Activated CD4-positive, CD25-positive, alpha-beta regulatory T cell treated with anti-CD3 and anti-CD28 coated beads, Interleukin-2, amount 50 U/mL, for 24 hours (primary cell): ENCODE measurements around the gene ANKAR.
"Not testable (repeated sequence)": the region's sequence is repeated elsewhere in the genome, so short reads cannot be mapped to it uniquely, and the experiment has no call there.

Experiments
- ATAC-seq, 2 donors: fragments of 150-1000 bp; cut with Tn5 transposase; one replicate each; pipeline ENCODE4 v1.10.0; 2021; ENCODE audit warnings: mild to moderate bottlenecking in 1 of 2, moderate library complexity in 1 of 2

Gene ANKAR, protein sequence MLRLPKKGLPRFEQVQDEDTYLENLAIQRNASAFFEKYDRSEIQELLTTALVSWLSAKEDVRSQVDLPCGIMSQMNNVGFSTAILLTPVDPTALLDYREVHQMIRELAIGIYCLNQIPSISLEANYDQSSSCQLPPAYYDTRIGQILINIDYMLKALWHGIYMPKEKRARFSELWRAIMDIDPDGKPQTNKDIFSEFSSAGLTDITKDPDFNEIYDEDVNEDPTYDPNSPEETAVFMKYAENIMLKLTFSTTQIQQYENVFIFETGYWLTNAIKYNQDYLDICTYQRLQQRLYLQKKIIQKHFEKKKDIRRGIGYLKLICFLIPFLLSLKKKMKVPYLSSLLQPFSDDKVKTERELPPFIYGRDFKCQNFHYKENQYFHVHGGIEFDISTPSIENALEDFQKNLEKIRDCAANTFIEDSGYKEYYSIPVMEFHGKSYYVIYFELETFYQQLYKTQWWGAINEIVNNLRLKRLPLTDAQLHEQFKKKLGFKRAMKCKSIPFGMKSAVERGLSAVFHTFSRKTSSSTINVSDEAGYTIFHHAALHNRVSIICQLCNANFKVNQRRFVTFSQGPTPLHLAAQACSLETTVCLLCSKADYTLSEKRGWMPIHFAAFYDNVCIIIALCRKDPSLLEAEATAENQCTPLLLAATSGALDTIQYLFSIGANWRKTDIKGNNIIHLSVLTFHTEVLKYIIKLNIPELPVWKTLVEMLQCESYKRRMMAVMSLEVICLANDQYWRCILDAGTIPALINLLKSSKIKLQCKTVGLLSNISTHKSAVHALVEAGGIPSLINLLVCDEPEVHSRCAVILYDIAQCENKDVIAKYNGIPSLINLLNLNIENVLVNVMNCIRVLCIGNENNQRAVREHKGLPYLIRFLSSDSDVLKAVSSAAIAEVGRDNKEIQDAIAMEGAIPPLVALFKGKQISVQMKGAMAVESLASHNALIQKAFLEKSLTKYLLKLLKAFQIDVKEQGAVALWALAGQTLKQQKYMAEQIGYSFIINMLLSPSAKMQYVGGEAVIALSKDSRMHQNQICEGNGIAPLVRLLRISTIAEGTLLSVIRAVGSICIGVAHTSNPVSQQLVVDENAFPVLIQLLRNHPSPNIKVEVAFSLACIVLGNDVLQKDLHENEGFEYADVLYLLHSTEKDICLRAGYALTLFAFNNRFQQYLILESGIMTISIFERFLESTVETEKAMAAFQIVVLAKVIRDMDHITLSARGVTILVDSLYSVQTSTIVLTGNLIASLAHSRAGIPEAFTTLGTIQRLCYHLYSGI (N-terminal part only)

DNA sequence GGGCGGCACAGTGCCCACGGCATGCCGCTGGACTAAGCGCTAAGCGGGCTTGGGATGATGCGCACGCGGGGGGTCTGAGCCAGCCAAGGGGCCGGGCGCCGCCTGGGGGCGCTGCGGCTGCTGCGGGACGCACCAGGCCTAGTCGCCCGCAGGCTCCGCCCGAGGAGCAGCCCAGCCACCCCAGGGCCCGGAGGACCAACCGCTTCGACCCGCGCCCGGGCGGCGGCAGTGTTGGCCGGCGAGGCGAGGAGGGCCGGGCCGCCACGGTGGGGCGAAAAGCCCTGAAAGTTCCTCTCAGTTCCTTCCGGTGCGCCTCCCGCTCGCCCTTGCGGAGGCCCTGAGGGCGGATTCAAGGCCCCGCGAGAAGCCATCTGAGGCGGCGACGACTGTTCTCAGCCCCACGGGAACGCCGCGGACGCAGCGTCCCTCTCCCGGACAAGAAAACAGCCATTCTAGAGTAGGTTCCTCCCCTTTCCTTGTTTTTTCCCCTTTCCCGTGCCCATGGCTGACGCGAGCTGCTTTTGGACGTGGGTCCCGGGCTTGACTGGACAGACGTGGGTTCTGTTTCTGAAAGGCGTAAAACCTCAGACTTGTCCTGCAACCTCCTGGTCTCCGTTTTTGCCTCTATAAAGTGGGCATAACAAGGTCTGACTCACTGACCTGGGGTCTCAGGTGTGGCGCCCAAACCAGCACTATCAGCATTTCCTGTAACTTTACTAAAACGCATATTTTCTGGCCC, at the start of gene ANKAR:
TSS of gene ANKAR (plus strand) at position 297 of the 739 bp plus-strand sequence. CDS start 1,821 bp downstream, outside the sequence.
- ATAC-seq: peak; percentile 95 to 96

DNA sequence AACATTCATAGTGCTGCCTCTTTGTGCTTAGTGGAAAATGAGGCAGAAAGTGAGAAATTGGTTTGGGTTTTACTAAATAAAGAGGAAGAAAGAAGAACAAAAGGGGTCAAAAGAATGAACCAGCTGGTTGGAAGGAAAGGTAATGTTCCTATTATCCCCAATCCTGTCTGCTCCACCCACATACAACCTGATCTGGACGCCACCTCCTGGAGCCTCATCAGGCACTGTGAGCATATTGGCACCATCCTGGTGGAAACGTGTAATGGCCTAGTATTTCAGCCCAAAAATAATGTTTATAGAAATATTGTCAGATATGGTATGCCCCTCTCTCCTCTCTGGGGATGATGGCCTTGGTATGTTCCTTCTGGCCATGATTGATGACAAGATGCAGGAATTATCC, 48.8 kb upstream of the ANKAR start:
- ATAC-seq: no peak

DNA sequence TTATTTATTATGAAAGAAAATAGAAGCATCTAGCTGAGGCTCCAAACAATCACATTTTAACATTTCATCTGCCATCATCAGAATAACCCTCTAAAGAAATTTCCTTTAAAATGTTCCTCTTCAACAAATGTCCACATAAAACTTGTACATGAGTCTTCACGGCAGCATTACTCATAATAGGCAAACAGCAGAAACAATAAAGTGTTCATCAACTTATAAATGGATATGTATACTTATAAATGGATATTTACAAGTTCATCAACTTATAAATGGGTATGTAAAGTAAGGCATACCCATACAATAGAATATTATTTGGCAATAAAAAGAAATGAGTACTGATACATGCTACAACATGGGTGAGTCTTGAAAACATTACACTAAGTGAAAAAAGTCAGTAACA, 46.7 kb upstream of the ANKAR start:
- ATAC-seq: no peak

DNA sequence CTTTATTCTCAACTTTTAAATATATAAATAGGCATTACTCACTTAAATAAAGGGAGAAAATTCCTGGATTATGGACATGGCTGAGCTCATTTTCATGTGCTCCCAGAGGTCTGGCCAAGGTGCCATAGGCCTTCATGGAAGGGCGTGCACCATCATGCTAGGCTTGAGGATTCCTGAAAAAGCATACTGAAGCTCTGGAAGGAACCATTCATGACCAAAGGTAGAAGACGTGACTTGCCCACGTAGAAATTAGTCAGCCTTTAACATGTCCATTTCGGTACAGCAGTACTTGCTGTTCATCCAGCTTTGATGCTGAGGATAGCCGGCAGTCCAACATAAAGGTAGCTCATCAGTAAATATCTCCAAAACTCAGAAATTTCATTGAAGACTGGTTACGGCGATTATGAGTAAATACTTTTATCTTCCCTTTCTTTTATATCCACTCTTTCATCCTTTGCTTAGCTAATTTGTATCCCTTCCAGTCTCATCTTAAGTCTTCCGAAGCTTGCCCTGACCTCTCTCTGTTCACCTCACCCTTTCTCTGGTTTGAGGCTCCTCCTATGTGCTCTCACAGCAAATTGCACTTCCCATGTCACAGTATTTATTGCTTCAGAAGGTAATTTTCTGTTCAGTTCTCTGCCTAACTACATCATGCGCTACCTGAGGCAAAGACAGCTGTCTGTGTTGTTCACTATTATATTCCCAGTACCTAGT, 45.5 kb upstream of the ANKAR start:
- no peak for ATAC-seq

DNA sequence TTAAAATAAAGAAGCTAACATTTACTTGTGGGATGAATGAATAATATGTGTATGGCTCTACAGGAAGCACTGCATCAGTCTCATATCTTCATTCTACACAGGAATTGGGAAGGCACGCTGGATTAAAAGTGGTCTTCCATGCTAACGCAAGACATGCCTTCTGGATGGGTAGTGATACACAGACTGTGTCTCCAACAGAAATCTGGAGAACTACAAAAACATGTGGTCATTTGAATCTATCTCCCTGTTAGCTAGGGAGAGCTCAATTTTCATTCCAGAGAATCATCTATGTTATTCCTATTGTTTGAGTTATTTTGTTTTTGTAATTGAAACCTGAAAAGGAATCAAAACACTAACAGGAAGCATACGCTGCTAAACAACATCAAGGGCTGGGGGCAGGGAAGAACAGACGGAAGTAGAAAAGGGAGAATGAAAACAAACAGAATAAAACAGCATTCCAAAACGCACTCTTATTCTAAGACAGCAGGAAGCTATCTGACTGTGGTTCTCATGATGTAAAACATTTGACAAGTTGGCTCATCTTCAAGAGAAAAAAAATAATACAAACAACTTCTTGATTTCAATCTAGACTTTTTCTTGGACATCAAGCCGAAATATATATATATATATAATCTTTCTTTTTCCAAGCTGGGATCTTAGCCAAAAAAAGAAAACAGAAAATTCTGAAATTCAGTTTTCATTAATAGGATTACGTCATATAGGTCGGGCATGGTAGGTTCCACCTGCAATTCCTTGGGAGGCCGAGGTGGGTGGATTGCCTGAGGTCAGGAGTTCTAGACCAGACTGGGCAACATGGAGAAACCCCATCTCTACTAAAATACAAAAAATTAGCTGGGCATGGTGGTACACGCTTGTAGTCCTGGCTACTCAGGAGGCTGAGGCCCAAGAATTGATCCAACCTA, 44.7 kb upstream of the ANKAR start:
- no peak for ATAC-seq

DNA sequence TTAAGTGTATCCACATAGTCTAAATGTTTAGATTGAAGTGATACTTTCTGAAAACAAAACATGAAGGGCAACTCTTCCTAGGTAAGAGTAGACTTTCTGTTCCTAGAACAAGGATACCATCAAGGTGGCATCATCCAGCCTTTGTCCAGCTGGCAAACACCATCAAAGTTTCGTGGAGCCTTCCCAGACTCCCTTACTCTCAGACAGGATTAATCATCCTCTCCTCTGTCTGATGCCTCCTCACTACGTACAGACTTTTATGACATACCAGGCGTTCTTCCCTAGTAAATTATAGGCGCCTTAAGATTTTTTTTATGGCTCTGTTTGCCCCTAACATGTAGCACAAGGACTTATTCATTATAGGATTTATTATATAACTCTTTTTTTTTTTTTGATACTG, 42.6 kb upstream of the ANKAR start:
- ATAC-seq: no peak

DNA sequence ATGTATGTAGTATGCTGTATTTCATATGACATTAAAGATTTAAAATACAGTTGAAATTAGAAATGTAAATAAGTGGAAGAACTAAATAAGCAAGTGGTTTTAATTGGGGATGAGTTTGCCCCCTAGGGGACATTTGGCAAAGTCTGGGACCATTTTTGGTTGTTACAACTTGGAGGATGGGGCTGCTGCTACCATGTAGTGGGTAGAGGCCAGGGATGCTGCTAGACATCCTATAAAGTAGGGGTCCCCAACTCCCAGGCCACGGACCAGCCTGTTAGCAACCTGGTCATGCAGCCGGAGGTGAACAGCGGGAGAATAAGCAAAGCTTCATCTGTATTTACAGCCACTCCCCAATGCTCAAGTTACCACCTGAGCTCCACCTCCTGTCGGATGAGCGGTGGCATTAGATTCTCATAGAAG, 41.1 kb upstream of the ANKAR start:
- ATAC-seq: peak in 1 of 2 donors; percentile 35

DNA sequence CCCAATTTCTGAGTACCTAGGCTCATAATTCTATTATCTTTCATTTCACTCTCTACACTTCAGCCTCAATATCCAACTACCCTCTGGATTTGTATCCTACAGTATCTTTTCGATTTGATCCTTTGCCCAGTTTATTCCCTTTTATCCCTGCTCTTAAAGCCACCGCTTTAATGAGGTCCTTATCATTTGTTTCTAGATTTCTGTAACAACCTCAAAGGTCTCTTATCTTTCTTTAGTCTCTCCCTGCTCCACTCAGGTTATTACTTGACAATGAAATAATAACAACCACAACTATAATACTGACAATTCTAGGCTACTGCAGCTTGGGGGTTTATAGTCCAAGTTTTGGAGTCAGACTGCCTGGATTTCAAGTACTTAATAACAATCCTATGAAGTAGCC, 39.1 kb upstream of the ANKAR start:
- ATAC-seq: no peak

DNA sequence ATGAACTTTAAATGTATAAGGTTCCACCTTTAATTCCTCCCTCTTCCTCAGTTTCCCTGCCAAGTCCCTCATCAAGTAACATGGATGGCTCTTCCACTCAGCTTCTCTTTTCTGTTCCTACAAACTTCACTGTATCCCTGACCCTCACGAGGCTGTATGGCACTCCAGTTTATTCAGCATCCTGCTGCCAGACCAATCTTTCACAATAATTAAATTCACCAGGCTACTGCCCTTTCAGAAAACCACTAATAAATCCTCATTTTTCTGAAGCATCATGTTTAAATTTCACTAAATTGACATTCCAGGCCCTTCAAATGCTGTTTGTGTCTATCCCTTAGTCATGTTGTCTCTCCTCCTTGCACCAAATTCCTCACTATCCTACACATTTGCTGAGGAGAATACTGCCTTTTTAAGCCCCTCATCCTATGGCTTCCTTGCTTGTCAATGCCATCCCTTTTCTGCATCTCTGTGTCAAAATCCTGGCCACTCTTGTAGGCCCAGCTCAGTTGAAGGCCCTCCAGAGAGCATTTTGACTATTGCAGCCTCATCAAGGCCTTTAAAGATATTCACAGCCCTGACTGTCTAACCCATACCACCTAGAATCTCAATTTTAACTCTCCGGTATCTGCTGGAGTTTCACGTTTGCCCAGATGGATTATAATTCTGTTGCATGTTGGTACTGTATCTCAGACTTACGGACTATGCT, 36.0 kb upstream of the ANKAR start:
- ATAC-seq: no peak

DNA sequence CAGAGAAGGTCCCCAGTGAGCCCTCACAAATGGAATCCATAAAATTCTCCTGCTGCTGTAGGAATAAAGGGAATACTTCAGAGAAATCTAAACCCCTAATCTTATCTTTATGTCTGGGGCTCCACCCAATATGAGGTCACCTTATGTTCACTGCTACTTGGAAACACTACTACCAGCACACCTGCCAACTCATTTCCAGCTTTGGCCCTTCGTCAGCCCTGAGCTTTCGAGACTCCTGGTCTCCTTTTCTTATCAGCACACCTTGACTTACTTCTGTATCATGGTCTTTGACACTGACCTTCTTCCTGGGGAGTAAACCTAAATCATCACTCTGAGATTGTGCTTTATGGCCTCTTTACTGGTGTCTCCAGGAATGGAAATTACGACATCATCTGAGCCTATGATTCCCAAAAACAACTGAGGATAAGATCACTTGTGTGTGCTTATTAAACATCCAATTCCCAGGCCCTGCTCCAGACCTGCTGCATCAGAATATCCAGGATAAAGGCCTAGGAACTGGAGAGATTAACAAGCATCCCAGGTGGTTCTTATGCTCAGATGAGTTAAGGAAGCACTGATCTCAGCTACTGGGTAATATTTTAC, 35.4 kb upstream of the ANKAR start:
- no peak for ATAC-seq

DNA sequence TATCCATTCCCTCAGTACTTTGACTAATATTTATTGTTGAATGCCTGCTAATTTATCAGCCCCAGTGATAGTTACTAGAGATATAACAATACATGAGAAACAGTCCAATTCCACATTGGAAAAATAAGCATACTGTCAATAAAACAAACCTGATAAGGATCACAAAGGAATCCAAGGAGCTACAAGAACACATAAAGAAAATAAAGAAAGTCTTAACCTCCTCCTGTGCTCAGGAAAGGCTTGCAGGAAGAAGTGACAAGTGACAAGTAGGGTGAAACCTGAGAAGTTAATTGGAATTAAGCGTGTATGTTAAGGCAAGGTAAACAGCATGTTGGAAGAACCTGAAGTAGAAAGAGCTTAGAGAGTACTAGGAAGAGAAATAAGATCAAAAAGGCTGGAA, 33.5 kb upstream of the ANKAR start:
- no peak for ATAC-seq

DNA sequence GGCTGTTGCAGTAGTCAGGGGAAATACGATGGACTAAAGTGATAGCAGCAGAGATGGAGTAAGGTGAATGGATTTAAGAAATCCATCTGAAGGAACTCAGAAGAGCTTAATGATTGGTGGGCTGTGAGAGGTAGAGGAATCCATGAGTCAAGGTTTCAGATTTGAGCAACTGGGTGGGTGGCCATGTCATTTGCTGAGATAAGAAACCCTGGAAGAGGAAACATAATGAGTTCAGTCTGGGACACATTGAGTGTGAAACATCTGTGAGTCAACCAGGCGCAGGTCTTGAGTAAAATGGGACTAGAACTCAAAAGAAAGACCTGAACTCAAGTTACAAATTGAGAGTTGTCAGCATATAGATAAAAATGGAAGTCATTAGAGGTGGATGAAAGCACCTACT, 32.9 kb upstream of the ANKAR start:
- peak; percentile 88 to 92 for ATAC-seq

DNA sequence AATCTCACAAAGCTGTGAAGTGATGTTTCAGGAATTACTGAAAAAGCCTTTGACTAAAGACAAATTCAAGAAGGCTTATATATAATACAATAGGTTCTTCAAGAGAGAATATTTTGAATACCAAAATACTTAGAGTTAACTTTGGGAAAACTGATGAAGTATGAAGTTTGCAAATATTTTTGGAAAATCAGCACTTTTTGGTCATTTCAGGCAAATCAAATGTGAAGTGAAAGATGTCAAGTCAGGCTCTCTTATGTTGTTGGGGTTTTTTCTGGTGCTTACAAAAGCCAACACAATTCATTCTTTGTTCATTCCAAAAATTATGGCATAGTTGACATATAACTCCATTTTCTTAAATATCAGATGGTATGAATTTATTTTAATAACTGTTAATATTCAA, 27.9 kb upstream of the ANKAR start:
- ATAC-seq: no peak

DNA sequence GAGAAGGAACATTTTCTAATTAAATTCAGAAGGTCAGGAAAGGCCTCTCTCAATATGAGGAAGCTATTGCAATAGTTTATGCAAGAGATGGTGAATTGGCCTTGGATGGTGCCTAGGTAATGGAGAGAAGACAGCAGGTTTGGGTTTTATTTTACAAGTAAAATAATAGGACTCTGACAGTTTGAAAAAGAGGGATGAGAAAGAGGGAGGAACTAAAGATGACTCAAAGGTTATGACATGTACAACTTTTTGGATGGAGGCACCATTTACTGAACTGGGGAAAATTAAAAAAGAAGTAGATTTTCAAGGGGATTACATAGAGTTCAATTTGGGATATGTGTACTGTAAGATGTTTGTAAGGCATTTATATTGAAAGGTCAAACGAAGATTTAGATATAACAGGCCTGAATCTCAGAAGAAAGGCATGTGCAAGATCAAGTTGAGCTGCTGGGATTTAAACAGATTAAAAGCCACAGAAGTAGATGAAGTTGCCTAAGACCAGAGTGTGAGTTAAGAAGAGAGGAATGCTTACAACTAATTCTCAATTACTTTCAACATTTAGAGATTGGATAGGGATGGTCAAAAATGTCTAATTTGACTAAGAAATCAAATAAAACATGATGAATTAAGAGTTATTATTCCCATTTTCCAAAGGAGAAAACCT, 25.5 kb upstream of the ANKAR start:
- ATAC-seq: no peak

DNA sequence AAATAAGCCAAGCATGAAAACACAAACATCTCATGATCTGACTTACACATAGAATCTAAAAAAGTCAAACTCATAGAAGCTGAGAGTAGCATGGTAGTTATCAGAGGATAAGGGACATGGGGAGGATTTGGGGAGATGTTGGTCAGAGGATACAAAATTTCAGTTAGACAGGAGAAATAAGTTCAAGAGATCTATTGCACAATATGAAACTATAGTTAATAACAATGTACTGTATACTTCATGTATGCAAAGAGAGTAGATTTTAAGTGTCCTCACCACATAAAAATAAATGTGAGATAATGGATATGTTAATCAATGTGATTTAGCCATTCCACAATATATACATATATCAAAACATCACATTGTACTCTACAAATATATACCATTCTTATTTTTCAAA, 23.2 kb upstream of the ANKAR start:
- ATAC-seq: no peak

DNA sequence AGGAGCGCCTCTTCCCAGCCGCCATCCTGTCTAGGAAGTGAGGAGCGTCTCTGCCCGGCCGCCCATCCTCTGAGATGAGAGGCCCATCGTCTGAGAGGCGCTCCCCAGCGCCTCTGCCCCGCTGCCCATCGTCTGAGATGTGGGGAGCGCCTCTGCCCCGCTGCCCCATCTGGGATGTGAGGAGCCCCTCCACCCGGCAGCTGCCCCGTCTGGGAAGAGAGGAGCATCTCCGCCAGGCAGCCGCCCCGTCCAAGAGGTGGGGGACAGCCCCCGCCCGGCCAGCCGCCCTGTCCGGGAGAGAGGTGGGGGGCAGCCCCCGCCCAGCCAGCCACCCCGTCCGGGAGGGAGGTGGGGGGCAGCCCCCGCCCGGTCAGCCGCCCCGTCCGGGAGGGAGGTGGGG, 21.0 kb upstream of the ANKAR start:
- not testable (repeated sequence) for ATAC-seq

DNA sequence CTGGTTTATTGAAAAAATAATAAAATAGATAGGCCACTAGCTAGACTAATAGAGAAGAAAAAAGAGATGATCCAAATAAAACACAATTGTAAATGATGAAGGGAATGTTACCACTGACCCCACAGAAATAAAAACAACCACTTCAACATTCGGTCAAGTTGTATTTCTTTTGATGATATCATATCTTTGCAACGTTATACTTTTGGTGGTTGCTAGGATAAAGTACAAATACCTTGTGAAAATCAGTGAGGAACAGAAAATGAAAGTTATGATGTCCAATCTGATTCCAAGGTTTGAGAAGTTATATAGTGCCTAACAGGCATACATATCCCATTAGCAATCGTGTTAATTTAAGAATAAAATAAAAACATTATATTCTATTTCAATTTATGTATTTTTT, 19.8 kb upstream of the ANKAR start:
- no peak for ATAC-seq

DNA sequence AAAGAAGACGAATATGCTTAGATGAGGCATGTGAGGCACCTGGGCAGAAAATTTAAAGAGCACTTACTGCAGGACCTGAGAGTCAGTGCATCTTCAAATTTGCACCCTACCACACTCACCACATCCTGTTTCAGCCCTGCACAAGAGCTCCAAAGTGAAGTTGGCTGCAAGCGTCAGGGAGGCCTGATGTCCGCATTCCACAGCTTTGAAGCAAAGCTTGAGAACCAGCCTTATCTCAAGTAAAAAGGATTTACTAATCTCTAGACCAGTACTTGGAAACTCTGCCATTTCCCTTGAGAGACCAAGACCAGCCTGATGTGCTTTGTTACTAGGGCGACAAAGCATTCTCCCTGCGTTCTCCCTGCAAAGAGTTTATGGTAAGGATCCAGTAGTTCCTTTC, 16.6 kb upstream of the ANKAR start:
- ATAC-seq: peak in 1 of 2 donors; percentile 12
